ENCODE results near the gene HYI.

GRCh38 chr1:43452789-43453441, 816 bp downstream of the HYI start:
- TF ChIP-seq YY1 (IDR thresholded peaks at IDR 0.05; ENCODE audit: insufficient read depth, insufficient read length): no peak
- TF ChIP-seq ZNF274 (IDR thresholded peaks at IDR 0.05; ENCODE audit: low read depth, low read length): no peak
